Activated CD4-positive, CD25-positive, alpha-beta regulatory T cell (primary cell): ENCODE results near the gene KLHL8.
A peak's percentile ranks its signal among the peaks of the same experiment; 100 is the strongest.
"Not testable (repeated sequence)": the region's sequence is repeated elsewhere in the genome, so short reads cannot be mapped to it uniquely, and the experiment has no call there.

ENCODE experiments used
- DNase-seq, 4 experiments: peaks; one replicate each; lab custom pipeline; 2025; lab: John Stamatoyannopoulos, UW

KLHL8 gene

DNA sequence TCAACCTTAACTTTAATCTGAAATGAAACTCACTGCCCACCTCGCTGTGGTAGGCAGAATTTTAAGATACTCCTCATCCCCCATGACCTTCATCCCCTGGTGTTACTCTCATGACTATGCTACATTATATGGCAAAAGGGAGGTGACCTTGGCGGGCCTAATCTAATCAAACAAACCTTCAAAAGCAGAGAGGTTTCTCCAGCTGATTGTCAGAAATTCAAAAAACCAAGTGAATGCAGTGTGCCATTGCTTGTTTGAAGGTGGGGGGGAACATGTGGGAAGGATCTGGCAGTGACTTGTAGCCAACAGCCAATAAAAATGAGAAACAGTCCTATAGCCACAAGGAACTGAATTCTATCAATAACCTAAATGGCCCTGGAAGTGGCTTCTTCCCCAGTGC, 48.5 kb downstream of the KLHL8 start:
- no peak for DNase-seq

DNA sequence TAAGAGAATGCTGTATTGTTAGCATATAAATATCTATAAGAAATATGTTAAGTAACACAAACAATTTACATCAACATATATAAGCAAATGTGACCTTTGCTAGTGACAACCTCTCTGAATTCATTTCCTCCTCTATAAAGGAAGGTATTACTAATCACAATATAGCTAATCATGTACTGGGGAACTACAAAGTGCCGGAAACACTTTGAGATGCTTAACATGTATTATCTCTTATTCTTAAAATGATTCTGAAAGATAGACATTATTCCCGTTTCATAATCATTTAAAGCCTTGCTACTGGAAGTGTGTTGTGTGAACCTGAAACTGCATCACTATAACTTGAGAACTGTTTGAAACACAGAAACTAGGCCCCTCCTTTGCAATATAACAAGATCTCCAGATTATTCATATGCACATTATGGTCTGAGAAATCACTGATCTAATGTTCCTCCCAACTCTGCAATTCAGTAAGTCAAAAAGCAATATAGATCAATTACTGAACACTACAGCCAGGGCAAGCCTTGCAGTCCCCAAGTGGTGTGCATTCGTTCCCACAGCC, 54.0 kb downstream of the KLHL8 start:
- DNase-seq = no peak

DNA sequence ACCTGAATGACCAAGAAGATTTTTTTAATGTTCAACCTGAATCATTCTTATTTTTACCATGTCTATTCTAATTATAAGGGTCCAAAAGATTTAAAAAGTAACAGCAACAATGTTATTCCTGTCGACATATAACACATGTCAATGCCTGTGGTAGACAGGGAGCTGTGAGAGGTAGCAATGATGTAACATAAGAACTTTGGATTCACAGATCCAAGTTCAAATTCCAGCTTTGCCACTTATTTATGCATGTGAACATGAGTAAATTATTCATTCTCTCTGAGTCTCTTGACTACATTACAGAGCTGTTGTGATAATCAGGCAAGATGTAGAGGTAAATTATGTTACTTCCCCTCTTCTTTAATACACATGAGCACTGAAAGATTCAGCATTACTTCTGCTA, 54.5 kb downstream of the KLHL8 start:
- DNase-seq = no peak

DNA sequence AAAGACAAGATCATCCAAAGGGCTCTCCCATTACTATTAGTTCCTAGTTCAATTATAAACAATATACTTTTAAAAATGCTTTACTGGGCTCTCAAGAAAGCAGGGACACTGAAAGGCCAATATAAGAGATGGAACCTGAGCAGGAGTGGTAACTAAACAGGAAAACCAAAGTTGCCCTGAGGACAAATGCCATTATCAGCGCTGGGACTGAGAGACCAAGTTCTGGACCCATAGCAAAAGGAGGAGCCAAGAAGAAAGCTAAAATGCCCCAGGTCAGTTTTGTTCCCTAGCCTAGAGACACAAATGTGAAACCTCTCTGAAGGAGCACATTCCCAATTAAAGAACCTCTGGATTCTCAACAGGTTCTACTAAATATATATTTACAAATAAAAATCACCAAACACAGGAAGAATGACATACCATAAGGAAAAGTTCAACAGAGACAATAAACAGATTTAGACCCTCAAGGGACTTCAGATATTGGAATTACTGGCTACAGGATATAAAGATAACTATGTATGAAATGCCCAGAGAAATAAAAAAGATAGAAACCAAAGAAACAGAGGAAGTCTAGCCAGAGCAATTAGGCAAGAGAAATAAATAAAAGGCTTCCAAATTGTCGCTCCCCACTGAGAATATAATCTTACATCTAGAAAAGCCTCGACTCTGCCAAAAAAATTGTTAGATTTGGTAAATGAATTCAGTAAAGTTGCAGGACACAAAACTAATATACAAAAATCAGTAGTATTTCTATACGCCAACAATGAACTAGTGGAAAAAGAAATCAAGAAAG, 67.1 kb downstream of the KLHL8 start:
- no peak for DNase-seq

DNA sequence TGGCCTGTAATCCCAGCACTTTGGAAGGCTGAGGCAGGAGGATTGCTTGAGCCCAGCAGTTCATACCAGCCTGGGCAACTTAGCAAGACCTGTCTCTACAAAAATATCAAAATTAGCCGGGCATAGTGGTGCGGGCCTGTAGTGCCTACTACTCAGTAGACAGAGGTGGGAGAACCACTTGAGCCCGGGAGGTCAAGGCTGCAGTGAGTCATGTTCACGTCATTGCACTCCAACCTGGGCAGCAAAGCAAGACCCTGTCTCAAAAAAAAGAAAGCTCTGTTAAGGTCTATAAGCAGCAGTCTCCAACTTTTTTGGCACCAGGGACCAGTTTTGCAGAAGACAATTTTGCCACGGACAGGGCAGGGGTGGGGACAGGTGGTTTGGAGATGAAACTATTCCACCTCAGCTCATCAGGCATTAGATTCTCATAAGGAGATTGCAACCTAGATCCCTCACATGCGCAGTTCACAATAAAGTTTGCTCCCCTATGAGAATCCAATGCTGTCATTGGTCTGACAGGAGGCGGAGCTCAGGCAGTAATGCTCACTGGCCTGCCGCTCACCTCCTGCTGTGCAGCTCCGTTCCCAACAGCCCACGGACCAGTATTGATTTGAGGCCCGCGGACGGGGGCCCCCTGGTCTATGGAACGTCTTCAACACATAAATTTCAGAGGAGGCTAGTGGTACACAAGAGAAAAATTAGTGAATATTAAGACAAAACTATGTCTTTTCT, 67.9 kb downstream of the KLHL8 start:
- no peak for DNase-seq

DNA sequence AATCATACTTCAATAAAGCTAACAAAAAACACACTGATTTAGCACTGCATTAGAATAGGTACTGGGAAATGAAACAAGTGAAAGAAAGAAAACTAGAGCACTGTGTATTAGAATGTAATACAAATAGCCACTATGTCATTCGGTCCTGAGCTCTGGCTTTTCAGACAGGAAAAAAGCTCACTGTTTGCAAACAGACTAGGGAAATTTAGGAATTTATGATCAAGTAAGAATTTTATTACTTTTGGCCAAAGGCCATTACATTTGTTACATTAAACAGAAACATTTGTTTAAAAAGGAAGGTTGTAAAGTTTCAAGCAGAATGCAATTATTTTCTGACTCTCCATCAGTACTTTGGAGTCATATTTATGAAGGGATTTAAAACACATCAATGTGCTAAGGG, 68.7 kb downstream of the KLHL8 start:
- DNase-seq = no peak

DNA sequence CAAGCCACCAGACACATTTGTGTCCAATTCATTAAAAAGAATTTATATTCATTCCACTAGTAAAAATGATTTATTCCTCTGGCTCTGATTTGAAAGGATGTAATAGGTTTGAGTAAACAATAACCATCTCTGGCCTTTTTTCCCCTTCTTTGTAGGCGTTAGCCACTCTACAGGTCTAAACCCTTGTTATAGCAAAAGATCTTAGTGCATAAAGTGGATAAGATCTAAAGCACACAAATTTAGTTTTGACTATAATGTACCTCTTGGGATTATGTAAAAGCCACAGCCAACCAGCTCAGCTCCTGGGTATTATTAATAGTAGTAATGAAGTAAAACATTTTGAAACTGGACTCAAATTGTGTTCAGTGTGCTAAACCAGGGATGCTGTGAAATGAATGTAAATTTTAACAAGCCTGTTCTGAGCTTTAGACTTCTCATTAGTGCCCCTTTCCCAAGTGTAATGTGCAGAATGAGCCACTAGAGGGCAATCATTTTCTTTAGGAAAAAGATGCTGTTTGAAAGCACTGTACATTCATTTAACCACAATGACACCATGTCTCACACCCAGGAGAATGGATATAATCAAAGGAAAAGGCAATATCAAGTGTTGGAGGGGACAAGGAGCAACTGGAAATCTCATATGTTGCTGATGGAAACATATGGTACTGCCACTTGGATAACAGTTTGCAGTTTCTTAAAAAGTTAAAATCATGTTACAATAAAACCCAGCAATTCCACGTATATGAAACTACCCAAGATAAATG, 69.7 kb downstream of the KLHL8 start:
- peak in 2 of 4 experiments; percentile 4 to 9 for DNase-seq

DNA sequence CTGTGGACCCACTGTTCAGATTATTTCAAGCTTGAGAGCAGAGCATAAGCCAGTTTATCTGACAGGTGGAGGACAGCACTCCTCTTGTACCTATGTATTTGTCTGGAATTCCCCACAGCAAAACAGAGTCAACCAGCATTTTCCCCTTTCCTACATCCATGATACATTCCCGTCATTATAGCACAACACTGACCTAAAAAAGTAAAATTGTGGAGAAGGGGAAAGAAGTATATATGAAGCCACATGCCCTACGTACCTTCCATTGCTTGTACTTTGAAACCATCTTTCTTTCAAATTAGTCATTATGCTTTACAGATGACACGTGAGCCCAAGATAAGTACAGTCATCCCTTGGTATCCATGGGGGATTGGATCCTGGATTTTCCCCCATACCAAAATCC, 73.3 kb downstream of the KLHL8 start:
- no peak for DNase-seq

DNA sequence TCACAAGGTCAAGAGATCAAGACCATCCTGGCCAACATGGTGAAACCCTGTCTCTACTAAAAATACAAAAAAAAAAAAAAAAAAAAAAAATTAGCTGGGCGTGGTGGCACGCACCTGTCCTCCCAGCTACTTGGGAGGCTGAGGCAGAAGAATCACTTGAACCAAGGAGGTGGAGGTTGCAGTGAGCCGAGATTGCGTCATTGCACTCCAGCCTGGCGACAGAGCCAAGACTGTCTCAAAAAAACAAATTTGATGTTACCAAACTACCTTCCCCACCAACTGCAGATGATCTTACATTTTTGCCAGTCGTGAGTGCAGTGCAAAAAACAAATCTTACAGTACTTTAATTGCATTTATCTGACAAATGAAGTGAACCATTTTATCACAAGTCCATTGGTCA, 74.5 kb downstream of the KLHL8 start:
- DNase-seq = not testable (repeated sequence)

DNA sequence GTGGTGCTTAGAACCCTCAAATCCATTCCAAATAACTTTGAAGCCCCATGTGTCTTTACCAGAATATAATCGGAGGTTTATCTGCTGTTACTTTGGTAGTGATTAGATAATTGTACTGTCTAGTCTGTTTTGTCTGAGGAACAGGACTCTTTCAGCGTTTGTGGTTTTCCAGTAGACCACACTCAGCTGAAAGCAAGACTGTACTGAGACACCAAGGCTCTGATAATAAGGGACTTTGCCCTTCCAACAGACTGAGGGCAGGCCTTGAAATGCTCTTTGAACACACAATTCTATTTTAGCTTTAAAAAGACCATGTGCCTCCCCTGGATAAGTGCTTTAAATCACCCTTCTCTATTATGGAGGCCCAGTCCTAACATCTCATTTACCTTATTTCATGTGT, 76.1 kb downstream of the KLHL8 start:
- DNase-seq = no peak

DNA sequence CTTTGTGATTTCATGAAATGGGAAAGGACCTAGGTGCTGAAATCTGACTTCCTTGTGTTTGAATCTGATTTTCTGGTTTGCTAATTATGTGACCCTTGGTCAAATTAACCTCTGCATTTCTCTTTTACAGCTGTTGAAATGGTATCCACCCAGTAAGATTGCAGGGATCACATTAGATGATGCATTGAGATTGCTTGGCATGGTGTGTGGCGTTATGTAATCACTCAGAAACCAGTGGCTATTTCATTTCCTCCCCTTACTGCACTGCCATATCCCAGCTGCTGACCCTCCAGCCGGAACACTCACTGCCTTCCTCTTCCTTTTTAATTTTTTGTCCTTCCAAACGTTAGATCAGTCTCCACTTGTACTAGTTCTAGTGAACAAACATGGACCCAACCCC, 79.0 kb downstream of the KLHL8 start:
- no peak for DNase-seq

DNA sequence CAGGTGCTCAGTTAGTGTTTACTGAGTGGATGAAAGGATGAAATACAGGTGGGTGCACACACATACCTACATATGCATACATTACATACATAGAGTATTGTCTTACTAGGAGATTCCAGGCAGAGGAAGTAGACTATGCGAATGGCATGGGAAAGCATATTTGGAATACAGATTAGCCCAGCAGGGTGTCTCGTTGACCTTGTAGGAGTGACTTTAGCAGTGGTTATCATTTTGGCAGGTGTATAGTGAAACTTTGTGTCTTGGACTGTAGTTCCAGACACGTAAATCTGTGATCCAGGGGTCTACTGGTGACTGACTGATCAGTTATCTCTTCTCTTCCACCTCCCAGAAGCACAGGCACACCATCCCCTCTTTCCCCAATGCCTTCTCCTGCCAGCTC, 86.3 kb downstream of the KLHL8 start:
- DNase-seq = no peak

DNA sequence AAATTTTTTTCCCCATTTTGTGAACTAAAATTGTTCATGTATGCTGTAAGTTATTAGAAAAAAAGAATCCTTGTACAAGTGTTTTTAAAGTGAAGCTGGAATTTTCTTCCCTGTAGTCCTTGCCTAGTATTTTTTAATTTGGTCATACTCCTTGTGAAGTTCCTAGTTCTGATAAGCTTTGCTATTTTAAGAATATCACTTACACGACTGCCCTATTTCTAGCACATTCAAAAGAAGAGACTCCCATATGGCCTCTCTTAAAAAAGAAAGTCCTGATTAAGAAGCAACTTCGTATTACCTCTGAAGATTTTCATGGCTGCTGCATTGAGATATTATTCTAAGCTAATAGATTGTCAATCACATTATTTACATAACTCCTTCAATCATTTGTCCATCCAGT, 87.2 kb downstream of the KLHL8 start:
- no peak for DNase-seq

DNA sequence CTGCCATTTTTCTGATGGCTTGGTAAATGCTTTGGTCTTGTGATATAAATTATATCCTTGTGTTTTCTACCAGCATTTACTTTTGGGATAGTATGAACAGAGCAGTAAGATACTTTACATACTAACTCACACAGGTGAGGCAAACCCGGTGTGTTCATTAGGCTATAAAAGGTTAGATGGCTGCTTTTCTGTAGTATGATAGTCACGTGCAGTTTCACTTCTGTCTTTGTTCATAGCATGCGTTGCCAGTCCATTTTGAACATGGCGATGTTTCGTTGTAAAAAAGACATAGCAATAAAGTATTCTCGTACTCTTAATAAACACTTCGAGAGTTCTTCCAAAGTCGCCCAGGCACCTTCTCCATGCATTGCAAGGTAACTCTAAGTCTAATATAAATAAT, 88.4 kb downstream of the KLHL8 start:
- no peak for DNase-seq

DNA sequence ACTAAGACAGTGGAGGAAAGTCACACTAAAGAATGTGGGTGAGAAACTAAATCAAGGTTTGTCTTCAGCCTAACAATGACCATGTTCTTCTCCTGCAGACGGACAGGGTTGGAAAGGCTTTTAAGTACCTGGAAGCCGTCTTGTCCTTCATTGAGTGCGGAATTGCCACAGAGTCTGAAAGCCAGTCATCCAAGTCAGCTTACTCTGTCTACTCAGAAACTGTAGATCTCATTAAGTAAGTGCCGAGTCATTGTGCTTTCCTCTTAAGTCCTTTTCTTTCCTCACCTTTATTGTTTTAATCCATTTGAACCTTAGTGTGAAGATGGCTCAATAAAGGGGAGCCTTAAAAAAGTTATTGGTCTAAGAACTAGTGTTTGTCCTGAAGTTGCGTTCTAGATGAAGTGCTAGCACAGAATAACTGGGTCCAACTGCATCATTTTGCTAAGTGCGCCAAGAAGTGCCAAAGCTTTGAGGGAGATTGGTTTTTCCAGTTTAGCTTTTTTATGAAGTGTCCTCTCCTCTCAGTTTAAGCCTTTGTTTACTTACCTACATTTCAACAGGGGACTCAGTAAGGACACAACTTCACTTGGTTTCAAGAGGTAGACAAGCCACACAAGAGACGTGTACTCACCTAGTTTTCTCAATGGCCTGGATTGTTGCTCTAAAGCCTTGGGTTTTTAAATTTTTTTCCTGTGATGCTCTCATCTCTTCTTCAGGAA, 89.3 kb downstream of the KLHL8 start:
- no peak for DNase-seq

DNA sequence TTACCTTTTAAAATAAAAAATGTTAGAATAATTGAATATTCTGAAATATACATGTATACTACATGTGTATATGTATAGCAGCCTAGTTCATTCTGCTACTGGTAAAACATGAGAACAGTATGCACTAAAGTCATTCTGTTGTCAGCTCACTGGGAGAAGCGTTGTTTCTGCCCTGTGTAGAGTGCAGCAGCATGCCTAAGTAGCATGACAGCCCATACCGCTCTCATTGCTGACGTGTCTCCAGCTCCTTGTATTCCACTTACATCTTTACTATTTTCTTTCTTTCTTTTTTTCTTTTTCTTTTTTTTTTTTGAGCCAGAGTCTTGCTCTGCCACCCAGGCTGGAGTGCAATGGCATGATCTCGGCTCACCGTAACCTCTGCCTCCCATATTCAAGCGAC, 90.7 kb downstream of the KLHL8 start:
- DNase-seq = no peak

DNA sequence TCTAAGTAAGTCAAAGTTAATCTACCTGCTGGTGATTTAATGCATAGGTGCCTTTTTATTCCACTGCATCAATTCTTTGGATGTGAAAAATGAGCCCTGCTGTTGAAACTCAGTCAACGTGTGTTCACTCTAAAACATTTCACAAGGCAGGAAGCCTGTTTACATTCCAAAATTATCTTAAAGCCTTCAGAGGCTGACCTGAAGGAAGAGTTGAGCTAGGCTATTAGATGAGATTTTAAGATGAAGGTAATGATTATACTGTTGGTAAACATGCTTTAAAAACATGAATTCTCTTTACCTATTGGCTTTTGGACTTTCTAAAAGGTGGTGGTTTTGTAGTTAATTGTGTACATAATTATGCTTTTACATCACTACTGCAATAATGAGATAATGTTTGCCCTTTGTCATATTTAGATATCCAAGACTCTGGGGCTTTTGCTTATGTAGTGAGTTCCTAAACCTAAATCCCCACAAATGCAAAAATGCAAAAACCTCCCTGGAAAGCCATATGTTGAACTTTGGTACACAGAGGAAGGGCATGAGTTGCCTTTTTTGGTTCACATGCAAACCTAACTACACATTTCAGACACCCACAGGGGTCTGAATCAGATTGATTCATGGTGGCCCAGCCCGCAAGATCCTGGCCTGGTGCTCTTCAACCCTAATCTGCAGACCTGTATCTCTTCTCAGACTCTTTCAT, 92.3 kb downstream of the KLHL8 start:
- DNase-seq = no peak

DNA sequence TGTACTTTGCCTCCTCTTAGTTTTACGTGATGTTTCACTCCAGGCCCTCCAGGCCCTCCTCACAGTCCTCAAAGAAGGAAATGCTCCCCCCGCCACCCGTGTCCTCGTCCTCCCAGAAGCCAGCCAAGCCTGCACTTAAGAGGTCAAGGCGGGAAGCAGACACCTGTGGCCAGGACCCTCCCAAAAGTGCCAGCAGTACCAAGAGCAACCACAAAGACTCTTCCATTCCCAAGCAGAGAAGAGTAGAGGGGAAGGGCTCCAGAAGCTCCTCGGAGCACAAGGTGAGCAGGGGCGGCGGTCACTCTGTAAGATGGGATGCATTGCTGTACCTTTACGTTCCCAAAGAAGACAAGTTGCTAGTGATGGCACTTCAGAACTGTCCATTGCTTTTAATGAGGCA, 94.4 kb downstream of the KLHL8 start:
- no peak for DNase-seq

DNA sequence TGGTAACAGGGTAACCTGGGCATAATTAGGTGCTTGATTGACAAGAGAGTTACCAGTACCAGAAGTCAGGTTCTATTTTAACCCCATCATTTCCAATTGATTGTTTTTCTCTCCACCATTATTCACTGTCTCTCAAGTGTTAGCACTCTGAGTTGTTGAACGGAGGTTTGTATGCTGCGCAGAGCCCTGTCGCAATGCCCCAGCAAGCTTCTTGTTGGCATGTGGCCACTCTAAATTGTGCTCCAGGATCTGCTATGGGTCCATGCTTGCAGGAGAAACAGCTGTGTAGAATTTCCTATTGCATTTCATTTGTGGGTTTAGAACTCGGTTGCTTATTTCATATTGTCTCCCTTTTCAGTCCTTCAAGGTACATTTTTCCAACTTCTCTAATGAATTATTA, 98.2 kb downstream of the KLHL8 start:
- no peak for DNase-seq

DNA sequence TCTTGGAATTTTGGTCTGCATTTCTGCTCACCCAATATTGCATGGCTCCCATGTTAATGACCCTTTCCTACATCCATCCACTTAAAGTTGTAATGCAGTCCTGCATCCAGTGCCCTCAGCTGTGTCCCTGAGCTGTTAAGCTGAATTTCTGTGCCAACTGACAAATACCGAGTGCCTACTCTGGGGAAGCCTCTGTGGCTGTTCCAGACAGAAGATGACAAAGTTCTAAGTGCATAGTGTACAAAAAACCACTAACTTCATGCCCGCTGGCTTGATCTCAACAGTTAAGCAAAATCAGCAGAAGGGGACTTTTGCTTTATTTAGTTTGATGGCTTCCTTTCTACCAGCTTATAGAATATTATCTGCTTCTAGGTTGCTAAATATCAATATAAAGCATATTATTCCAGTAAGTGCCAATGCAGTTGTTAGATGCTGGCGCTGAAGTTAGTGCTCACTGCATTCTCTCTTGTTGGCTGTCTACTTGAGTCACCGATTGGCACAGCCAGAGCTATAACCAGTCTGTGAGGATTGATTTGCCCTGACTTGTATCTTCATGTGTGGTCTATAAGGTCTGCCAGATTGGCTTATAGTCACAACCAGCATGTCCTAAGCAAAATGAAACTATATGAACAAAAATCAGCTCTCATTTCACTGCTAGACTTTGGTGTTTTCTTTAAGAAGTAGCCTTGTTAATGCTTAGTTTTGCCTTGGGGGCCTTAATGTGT, 98.9 kb downstream of the KLHL8 start:
- DNase-seq = no peak
